8988T (cell line): Measurements from ENCODE around the gene INPP5A.
"Not testable (repeated sequence)": the region's sequence is repeated elsewhere in the genome, so short reads cannot be mapped to it uniquely, and the experiment has no call there.

Experiments
- DNase-seq: peaks from one replicate; pipeline ENCODE4 v3.0.0; 2011

INPP5A gene

DNA sequence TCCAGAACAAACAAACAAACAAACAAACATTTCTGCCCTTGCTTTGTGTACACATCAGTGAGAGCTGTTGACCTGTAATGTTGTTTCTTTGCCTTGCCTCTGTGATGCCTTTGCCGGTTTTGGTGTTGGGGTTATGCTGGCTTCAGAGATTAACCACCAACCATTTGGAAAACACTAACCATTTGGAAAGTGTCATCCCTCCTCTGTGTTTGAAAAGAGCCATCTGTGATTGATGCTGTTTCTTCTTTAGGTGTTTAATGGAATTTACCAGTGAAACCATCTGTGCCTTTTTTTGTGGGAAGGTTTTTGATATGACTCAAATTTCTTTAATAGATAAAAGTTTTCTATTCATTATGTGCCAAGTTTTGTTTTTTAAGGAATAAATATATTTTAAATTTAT is 46.5 kb downstream of the INPP5A start:
- no peak for DNase-seq

DNA sequence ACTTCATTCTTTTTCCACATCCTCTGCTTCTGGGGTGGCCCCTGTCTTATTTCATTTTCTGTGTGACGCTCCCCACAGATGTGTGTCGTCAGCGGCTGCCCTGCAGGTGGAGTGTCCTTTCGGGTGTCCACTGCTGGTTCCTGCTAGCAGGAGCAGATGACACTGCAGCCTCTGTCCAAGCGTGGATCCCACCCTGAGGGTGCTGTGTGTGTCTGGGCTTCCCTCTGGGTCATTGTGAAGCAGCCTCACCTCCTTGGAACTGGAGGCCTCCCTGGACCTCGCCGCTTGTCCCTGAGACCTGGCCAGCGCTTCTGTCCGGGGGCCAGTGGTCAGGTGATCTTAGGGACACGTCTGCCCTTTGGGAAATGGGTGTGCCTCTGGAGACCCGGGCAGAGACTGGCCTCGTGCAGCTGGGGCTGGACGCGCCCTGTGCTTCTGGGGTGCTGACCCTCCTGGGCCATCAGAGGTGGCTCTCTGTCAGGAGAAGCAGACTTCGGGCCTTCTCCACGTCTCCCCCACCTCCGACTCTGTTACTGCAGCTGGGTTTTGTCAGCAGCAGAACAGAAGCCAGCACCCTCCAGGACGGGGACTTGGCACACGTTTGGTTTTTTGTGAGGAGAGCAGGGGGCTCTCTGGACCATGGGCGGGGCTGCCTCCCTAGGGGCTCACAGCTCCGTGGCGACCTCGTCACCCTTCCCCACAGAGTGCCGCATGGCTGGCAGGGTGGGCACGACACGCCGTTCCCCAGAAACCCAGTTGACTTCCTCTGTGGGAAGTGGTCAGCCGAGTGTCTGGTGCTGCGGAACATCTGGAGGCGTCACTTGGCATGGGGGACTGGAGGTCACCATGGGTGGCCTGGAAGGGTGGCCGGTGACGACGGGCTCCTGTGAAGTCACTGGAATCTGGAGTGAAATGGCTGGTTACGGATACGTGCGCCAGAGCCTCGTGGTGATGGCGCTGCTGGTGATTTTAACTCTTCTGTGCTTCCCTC is 48.4 kb downstream of the INPP5A start:
- DNase-seq = no peak

DNA sequence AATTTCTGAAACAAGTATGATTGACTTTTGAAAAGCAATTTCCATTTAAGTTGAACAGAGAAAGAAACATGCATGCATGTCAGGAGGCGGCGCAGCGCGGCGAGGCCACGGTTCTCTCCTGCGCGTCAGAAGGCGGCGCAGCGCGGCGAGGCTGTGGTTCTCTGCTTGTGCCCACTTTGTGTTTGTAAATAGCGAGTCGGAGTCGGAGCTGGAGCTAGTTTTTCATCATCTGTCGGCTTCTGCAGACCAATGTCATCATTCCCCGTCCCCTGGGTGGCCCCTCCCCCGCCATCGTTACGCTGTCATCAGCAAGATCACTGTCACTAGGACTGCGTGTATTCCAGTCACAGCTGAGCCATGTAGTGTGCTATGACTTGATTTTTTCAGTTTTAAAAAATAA is 49.2 kb downstream of the INPP5A start:
- no peak for DNase-seq

DNA sequence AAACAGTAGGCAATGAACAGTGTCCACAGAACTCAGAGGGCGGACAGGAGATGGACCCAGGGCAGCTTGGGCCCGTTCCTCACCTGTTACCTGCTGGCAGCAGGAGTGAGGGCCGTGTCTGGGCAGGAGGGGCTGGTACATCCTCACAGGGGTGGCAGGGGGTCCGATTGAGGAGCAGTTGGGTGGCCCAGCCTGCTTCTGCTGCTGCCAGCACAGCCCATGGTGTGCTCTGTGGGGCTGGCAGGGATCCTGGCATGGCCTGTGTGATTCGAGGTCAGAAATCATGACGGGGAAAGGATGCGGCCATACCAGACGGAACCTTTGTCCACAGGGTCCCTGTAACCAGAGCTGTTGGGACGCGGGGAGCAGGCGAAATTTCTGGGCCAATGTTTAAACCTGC is 49.6 kb downstream of the INPP5A start:
- no peak for DNase-seq

DNA sequence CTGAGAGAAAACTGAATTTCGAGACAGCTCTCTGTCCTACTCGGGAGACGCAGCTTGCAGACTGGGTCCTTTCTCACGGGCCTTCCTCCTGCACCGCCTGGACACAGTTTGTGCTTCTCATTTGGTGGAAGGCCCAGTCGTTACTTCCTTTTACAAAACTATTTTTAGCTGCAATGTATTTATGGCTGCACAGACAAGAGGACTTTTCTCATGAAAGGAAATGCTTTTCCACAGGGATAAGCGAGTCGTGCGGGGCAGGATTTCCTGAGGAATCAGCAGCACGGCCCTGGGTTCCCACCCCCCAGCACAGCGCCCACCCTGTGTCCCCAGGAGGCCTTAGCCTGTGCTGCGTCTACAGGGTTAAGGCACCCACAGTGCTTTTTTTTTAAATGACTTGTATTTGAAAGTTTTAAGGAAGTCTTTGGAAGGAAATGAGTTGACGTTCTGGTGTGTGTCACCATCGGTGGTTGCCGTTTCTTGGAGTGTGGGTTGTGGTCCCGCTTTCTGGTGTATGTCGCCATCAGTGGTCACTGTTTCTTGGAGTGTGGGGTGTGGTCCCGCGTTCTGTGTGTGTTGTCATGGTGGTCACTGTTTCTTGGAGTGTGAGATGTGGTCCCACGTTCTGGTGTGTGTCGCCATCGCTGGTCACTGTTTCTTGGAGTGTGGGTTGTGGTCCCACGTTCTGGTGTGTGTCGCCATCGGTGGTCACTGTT is 50.9 kb downstream of the INPP5A start:
- no peak for DNase-seq

DNA sequence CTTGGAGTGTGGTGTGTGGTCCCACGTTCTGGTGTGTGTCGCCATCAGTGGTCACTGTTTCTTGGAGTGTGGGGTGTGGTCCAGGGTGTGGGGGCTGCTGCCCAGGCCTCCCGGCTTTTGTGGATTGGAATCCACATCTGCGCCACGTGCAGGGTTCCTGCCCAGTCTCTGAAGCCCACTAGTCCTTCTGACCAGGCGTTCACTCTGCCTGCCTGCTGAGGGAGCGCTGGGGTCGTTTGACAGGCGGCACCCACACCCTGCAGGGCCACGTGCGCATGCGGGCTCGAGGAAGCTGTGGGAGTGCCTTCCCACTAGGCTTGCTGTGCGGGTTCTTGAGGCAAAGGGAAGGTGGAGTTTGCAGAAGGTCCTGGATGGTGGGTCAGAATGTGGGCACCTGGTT is 51.4 kb downstream of the INPP5A start:
- DNase-seq = no peak

DNA sequence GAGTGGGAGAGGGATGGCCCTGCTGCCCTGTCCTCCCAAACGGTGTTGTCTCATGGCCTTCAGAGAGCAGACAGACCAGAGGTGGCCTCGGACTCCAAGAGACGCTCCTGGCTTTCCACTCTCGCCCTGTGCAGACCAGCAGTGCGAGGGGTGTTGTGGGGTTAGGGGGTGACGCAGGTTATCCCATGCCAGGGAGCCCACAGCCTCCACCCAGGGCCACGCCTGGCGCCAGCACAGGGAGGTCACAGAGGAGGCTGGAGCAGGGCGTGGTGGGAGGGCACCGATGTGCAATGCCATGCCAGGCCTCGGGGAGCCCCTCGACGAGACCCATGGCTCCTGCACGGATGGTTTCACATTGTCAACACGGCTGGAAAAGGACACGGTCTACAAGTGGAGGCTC is 52.1 kb downstream of the INPP5A start:
- no peak for DNase-seq

DNA sequence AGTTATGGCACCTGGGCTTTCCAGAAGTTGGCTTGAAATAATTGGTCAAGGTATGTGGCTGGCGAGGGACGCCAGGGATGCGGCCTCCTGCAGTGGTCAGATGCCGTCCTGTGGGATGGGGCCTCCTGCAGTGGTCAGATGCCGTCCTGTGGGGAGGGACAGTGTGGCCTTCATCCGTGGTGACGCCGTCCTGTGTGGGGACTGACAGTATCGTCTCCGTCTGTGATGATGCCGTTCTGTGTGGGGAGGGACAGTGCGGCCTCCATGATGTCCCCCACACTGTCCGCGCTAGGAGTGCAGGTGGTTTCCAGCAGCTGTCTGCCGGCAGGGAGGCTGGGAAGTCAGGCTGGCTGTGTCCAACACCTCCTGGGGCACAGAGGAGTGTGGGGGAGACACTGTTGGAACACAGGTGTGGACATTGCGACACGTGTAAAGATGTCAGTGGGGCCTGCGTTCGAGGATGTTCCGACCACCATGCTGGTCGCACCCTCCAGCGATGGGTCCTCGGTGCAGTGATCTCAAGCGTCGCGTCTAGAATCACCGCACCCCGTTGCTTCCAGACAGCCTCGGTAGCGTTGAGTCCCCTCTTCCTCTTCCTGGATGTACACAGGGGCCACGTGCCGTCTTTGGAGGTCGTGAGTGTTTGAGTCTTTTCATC is 52.6 kb downstream of the INPP5A start:
- DNase-seq = no peak

DNA sequence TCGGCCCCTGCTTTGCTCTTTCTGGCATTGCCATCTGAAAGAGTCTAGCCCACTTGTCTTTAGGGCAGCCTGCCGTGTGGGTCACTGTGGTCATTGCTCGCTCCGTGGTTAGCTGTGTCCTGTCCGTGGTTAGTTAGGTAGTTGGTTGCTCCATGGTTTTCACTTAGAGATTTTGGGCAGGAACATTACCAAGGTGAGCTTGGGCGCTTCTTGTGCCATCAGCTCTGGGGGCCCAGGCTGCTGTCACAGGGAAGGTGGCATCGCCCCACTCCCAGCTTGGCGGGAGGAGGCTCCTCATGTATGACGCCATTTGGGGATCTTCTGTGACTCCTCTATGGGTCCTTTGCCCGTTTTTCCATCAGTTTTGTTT is 53.1 kb downstream of the INPP5A start:
- DNase-seq = no peak

DNA sequence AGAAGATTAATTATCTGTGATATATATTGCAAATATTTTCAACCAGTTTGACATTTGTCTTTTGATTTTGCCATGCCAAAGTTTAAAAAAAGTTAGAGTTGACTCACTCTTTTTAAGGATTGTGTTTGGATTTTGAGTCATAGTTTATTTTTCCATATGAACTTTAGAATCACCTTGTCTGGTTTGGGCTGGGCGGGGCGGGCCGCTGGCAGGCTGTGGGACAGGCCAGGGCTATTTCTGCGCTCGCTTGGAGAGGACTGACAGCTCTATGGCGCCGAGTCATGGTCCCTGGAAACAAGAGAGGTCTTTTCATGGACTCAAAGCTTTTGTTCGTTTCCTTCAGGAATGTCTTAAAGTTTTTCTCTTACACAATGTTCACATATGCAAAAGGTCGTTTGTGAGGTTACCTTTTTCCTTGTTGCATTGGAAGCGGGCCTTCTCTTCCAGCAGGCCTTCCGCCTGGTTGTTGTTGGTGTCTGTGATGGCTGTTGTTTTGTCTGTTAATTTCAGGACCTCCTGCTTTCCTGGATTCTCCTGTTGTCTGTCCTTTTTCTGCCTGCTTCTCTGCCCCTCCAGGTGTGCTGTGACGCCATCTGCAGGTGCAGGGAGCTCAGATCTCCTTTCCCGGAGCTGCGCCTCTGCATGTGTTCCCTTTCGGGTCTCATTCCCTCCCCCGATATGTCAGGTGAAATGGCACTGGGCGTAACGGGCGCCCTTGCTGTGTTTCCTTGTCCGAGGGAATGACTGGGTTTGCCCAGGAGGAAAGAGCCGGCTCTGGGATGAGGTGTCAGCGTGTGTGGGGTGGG is 53.8 kb downstream of the INPP5A start:
- no peak for DNase-seq

DNA sequence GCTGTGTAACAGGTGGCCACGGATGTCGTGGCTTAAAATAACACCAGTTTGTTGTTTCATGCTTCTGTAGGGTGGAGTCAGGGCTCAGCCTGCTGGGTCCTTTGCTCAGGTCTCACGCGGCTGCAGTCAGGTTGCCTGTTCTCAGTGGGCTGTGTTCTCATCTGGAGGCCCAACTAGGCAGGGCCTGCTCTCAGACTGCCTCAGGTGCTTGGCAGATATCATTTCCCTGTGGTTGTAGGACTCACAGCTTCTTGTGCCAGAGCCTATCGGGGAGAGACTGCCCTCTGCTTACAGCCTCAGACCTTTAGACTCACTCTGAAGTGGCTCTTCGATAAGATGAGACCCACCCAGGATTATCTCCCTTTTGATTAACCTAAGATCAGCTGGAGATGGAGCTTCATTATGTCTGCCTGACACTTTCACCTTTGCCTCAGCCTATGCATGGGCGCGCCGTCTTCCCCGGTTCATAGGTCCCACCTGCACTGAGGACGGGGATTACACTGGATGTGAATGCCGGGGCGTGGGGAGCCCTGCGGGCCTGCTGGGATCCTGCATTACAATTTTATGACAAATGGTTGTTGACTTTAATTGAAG is 55.3 kb downstream of the INPP5A start:
- no peak for DNase-seq

DNA sequence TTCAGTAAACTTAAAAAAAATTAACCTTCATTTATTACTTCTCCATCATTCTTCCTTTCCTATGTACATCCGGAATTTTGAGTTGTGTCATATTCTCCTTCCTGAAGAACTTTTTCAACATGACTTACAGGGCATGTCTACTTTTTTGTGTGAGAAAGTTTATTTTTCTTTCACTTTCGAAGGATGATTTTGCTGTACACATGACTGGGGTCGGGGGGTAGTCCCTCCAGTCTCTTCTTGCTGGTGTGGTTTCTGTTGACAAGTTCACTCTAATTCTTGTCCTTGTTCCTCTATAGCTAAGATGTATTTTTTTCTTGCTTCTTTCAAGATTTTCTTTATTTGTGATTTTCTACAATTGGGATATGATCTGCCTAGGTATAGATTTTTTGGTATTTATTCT is 55.8 kb downstream of the INPP5A start:
- DNase-seq = no peak

DNA sequence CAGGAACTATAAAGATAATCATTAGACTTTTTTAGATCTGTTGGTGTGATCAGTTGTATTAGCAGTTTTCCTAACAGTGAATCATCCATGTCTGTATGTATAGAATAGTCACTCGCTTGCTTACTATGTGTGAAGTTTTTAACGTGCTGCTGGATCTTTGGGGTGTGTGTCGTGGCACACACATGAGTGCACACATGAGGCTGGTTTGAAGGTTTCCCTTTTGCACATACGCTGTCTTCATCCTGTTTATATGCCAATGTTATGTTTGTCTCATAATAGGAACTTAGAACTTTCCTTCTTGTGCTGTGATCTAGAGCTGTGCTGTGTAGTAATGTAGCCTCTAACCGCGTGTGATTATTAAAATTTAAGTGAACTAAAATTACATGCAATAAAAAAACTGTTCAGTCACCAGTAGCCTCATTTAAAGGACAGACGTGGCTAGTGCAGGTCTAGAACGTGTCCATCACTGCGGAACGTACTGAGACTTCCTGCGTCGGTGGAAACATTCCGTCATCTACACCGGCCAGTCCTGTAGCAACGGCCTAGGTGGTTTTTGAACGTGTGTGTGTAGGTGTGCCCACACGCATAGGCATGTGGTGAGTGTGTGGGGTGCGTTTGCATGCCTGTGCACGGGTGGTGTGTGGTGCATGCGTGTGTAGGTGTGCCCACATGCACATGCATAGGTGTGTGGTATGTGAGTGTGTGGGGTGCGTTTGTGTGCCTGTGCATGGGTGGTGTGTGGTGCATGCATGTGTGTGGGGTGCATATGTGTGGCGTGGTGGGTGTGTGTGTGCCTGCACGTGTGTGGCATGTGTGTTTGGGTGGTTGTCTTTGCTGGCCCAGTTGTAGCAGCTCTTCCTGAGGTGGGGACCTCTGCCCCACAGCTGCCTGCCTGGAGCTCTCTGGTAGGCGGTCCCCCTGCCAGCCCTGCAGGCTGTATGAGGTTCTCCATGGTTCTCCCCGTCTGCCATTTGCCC is 56.6 kb downstream of the INPP5A start:
- no peak for DNase-seq

DNA sequence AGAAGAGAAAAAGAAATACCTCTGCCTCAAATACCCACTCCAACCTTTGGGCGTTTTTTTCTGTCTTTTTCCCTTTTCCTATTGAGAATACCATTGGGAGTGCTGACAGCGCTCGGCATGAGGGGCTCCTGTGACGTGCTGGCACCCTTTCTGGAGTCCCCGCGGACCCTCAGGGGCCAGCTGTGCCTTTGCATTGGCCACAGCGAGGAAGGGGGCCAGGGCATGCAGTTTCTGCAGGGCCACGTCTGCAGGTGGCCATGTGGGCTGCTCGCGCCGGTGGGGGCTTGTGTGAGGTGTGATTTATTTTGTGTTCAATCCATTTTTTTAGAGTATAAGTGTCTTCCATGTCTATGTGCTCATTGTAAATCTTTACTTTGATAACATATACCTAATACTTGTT is 57.4 kb downstream of the INPP5A start:
- DNase-seq = no peak

DNA sequence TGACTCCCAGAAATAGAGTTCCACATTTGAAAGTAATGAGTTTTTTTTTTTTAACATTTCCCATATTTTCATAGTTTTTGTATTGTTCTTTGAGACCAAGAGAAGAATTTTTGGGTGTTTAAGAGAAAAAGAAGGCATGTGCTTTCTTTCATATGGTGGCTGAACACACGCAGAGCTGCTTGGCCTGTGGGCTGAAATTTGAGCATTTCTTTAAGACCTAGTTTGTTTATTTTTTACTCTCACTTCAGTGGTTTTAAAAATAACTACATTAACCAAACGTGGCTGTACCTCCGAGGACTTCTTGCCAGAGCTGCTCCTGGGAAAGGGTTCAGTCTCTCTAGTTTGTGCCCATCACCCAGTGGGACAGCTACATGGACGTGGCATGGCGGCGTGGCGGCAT is 58.3 kb downstream of the INPP5A start:
- no peak for DNase-seq

DNA sequence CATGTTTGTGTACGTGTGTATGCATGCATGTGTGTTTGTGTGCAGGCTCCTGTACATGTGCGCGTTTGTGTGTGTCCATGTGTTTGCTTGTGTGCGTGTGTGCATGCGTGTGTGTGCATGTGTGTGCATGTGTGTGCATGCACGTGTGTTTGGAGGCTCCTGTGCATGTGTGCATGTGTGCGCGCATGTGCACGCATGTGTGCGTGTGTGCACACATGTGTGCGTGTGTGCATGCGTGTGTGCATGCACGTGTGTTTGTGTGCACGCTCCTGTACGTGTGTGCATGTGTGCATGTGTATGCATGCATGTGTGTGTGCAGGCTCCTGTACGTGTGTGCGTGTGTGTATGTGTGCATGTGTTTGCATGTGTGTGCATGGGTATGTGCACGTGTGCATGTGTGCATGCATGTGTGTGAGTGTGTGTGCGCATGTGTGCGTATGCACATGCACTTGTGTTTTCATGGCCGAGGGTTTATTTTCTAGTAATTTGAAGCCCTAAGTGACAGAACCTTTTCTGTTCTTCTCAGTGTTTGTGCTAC is 59.2 kb downstream of the INPP5A start:
- DNase-seq = no peak

DNA sequence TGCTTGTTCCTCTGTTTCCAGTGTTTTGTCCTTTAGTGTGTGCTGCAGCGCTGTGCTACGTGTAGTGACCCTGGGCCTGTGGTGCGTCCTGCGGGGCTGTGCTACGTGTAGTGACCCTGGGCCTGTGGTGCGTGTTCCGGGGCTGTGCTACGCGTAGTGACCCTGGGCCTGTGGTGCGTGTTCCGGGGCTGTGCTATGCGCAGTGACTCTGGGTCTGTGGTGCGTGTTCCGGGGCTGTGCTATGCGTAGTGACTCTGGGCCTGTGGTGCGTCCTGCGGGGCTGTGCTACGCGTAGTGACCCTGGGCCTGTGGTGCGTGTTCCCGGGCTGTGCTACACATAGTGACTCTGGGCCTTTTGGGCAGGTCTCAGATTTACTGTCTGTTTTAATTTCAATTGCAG is 60.1 kb downstream of the INPP5A start:
- no peak for DNase-seq

DNA sequence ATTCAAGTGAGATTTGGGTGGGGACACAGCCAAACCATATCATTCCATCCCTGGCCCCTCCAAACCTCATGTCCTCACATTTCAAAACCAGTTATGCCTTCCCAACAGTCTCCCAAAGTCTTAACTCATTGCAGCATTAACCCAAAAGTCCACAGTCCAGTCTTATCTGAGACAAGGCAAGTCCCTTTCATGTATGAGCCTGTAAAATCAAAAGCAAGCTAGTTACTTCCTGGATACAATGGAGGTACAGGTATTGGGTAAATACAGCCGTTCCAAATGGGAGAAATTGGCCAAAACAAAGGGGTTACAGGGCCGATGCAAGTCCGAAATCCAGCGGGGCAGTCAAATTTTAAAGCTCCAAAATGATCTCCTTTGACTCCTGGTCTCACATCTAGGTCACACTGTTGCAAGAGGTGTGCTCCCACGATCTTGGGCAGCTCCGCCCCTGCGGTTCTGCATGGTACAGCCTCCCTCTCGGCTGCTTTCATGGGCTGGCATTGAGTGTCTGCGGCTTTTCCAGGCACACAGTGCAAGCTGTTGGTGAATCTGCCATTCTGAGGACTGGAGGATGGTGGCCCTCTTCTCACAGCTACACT is 61.5 kb downstream of the INPP5A start:
- not testable (repeated sequence) for DNase-seq

DNA sequence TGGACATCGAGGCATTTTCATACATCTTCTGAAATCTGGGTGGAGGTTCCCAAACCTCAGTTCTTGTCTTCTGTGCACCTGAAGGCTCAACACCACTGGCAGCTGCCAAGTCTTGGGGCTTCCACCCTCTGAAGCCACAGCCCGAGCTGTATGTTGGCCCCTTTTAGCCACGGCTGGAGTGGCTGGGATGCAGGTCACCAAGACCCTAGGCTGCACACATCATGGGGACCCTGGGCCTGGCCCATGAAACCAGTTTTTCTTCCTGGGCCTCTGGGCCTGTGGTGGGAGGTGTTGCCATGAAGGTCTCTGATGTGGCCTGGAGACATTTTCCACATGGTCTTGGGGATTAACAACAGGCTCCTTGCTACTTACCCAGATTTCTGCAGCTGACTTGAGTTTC is 62.1 kb downstream of the INPP5A start:
- no peak for DNase-seq

DNA sequence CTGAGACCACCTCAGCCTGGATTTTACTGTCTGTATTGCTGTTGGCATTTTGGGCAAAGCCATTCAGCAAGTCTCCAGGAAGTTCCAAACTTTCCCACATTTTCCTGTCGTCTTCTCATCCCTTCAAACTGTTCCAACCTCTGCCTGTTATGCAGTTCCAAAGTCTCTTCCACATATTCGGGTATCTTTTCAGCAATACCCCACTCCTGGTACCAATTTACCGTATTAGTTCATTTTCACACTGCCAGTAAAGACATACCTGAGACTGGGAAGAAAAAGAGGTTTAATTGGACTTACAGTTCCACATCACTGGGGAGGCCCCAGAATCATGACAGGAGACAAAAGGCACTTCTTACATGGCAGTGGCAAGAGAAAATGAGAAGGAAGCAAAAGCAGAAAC is 62.8 kb downstream of the INPP5A start:
- DNase-seq = no peak

DNA sequence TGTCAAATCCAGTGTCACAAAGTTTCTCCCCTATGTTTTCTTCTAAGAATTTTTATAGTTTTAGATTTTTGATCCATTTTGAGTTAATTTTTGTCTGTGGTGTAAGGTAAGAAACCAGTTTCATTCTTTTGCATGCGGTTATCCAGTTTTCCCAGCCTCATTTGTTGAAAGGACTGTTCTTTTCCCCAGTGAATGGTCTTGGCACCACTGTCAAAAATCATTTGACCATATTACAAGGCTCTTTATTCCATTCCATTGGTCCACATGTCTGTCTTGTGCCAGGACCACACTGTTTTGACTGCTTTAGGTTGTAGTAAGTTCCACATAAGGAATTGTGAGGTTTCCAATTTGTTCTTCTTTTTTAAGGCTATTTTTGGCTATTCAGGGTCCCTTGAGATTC is 64.0 kb downstream of the INPP5A start:
- DNase-seq = no peak
